Fibroblast of mammary gland (primary cell): ENCODE results near the gene USP24.

Experiments
- DNase-seq: peaks from one replicate; pipeline ENCODE4 v3.0.0-alpha.2; 2010; ENCODE audit warnings: low read depth
- H3K4me3 ChIP-seq: 2 replicates; pipeline ENCODE4 v1.5.1; 2011; ENCODE audit warnings: low read depth, mild to moderate bottlenecking, low read length, moderate library complexity; ENCODE audit not compliant: control insufficient read depth
- TF ChIP-seq, protein P1 (sequence below): conservative IDR thresholded peaks from 2 replicates; pipeline ENCODE4 v1.5.1; 2011; ENCODE audit warnings: low read depth, low read length, inconsistent platforms; ENCODE audit not compliant: control insufficient read depth, insufficient read depth

Gene USP24

DNA sequence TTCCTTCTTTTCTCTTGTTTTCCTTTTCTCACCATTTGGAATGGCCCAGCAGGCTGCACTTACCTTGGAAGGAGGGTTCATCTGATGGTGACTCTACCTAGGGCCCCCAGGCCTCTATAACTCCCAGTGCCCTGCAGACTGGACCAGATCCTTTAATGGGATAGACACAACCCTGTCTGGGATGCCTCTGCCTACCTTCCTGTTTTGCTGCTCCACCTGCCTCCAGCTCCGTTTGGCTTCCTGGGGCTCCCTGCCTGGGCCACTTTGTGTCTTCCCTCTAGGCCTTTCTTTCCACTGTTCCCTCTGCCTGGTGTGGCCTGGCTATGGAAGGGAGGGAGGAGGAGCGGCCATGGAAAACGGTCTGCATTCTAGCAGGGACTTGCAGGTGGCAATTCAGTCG, 168.3 kb downstream of the USP24 start:
- no peak for DNase-seq
- H3K4me3 ChIP-seq: no peak overlapping the region
- TF ChIP-seq, protein P1, sequence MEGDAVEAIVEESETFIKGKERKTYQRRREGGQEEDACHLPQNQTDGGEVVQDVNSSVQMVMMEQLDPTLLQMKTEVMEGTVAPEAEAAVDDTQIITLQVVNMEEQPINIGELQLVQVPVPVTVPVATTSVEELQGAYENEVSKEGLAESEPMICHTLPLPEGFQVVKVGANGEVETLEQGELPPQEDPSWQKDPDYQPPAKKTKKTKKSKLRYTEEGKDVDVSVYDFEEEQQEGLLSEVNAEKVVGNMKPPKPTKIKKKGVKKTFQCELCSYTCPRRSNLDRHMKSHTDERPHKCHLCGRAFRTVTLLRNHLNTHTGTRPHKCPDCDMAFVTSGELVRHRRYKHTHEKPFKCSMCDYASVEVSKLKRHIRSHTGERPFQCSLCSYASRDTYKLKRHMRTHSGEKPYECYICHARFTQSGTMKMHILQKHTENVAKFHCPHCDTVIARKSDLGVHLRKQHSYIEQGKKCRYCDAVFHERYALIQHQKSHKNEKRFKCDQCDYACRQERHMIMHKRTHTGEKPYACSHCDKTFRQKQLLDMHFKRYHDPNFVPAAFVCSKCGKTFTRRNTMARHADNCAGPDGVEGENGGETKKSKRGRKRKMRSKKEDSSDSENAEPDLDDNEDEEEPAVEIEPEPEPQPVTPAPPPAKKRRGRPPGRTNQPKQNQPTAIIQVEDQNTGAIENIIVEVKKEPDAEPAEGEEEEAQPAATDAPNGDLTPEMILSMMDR: no peak

DNA sequence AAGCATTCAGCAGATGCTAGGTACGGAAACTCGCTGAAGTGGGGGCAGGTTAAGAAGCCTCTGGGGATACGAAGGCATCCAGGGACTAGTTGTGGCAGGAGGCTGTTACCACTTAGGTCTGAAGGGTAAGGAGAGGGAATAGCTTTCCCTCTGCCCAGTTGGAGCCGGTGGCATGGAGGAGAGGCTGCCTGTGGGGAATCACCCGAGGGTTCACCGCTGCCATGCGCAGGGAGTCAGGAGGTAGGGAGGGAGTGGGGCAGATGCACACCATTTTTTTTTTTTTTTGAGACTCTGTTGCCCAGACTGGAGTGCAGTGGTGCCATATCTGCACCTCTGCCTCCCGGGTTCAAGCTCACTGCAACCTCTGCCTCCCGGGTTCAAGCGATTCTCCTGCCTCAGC, 169.7 kb downstream of the USP24 start:
- no peak for DNase-seq
- no peak overlapping the region for H3K4me3 ChIP-seq
- TF ChIP-seq, protein P1: no peak

DNA sequence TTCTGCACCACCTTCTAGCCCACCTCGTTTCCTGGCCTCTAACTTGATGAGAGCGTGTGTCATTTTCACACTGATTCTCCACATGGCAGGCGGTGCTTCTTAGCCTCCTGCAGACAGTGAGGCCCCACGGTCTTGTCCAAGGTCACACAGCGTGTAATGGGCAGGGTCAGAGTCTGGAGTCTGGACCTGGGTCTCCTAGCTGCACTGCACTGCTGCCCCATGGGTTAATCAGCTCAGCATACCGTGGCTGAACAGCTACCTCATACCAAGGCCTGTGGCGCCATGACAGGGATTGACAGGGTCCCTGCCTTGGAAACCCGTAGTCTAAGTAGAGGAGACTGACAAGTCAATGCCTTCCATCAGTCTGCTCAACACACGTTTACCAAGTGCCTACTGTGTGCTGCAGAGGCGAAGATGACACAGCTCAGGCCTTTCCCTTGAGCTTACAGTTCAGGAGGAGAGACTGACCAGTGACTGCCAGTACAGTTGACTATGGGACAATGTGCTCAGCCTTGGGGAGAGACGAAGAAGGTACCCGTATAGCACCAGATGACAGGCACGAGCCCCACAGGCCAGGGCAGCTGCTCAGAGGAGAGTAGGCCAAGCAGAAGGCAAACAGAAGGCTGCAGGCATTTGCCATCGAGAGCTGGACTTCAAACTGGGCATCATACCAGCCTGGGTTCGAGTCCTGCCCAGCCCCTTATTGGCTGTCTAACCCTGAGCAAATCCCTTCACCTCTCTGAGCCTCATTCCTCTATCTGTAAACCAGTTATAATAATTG, 170.4 kb downstream of the USP24 start:
- no peak overlapping the region for H3K4me3 ChIP-seq
- TF ChIP-seq, protein P1: no peak
- no peak for DNase-seq

DNA sequence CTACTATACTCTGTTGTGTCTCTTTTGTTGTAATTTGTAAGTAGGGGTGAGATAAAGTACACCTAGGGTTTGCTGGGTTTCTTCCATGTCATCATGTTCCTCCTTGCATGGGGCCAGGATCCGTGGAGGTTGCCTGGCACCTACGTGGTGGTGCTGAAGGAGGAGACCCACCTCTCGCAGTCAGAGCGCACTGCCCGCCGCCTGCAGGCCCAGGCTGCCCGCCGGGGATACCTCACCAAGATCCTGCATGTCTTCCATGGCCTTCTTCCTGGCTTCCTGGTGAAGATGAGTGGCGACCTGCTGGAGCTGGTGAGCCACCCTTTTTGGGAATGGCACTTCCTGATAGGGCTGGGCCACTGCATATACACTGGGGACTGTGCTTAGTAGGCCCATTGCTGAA, 171.4 kb downstream of the USP24 start:
- no peak for DNase-seq
- no peak overlapping the region for H3K4me3 ChIP-seq
- TF ChIP-seq, protein P1: no peak

DNA sequence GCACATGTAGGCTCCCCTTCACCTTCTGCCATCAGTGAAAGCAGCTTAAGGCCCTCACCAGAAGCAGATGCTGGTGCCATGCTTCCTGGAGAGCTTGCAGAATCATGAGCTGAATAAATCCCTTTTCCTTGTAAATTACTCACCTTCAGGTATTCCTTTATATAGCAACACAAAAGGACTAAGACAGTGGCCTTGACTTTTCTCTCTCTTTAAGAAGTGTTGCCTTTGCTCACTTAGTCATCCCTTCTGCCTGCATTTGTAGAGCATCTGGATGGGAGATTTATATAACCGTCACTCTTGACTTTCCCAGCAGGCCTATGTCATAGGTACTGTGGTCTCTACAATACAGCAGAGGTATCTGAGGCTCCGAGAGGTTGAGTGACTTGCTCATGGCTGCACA, 172.2 kb downstream of the USP24 start:
- no peak overlapping the region for H3K4me3 ChIP-seq
- no peak for DNase-seq
- TF ChIP-seq, protein P1: no peak

DNA sequence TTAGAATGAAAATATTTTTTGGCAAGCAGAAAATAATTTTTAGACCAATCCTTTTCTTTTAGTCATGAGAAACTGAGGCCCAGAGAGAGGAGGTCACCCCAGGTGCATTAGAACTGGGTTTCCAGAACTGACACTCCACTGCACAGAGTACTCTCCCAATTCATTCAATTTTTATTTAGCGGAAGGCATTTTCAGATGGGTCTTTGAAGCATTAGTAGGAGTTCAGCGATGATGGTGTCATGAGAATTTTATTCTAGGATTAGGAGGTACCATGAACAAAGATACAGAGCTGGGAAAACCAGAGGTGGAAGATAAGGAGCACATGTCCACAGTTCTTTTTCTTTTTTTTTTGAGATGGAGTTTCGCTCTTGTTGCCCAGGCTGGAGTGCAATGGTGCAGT, 173.6 kb downstream of the USP24 start:
- TF ChIP-seq, protein P1: no peak
- no peak overlapping the region for H3K4me3 ChIP-seq
- DNase-seq: no peak
